ENCODE measurements around the gene ACTN1.

Gene ACTN1

DNA sequence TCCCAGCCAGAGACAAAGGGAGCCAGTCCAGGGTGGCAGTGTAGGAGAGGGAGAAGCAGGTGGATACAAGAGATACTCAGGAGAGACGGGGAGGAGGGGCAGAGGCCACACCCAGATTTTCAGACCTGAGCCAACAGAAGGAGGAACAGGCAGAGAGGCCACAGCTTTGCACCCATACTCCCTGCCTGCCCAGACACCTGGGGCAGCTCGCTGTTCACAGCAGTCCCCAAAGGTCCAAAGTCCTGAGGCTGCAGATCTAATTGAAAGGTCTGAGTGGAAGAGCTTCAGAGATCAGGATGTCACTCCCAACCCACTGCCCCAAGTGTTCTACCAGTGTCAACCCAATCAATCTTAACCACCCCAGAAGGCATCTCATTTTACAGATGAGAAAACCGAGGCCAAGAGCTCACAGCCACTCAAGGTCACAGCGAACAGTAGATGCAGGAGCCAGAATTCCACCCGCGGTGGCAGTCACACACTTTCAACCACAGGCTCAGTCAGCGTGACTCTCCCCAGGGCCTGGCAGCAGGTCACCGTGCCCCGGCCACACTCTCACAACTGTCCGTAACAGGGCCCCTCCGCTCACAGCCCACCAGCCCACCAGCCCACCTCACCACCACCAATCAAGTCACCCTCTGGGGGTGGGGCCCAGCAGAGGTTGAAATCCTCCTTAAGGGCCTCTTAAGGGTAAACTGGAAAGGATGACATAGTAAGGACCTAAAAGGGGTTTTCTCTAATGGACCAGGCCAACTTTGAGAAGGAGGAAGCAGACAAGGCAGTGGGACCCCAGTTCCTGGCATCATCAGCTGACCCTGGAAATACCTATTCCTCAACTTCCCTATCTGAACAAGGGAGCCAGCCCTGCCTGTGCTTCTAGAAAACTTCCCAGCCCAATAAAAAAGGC lies 33.3 kb downstream of the ACTN1 start:
- Histone ChIP-seq H3K9ac (ENCODE audit: low read depth in 1 of 2, low read length in 2 of 2) (peak overlapping the region; percentile 22 to 27), H3K4me1 (ENCODE audit: control insufficient read depth in 1 of 2, insufficient read depth in 2 of 2, low read length in 2 of 2) (peaks cover 48 to 65% of the 10 kb centered on the region in 2 donors), H3K4me3 (ENCODE audit: low read depth in 1 of 2, low read length in 2 of 2) (peak overlapping the region in 1 of 2 donors; percentile 19)

DNA sequence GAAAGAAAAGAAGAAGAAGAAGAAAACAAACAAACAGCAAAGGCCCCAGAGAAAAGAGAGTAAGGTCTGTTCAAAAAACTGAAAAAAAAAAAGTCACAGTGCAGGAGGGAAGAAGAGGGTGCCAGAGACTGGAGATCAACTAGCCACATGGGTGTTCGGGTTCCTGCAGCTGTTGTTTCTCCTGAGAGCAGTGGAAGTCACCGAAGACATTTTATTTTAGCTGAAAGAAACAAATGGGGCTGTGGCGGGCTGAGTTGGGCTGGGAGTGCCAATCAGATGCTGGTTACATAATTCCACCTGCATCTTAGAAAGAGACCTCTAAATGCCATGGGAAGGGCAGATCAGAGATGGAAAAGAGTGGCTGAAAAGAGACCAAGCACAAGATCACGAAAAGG lies 33.9 kb downstream of the ACTN1 start:
- peak overlapping the region in 1 of 2 donors; percentile 22 for H3K9ac ChIP-seq (ENCODE audit: low read depth in 1 of 2, low read length in 2 of 2)
- H3K4me3 ChIP-seq (ENCODE audit: low read depth in 1 of 2, low read length in 2 of 2), result peak overlapping the region in 1 of 2 donors; percentile 19
- H3K36me3 ChIP-seq (ENCODE audit: control insufficient read depth in 1 of 2, insufficient read depth in 2 of 2, low read length in 2 of 2), result no peaks in the 10 kb centered on the region
- H3K9me3 ChIP-seq (ENCODE audit: control insufficient read depth in 1 of 2, low read length in 2 of 2), result no peaks in the 10 kb centered on the region
- peaks cover 49 to 67% of the 10 kb centered on the region in 2 donors for H3K4me1 ChIP-seq (ENCODE audit: control insufficient read depth in 1 of 2, insufficient read depth in 2 of 2, low read length in 2 of 2)
- no peak overlapping the region for H3K27ac ChIP-seq (ENCODE audit: low read depth, low read length)
- H3K27me3 ChIP-seq (ENCODE audit: control insufficient read depth in 1 of 2, insufficient read depth in 2 of 2, low read length in 2 of 2), result no peaks in the 10 kb centered on the region

More for the DNA sequence above, 33.3 kb downstream of the ACTN1 start:
- Histone ChIP-seq H3K36me3 (ENCODE audit: control insufficient read depth in 1 of 2, insufficient read depth in 2 of 2, low read length in 2 of 2) (no peaks in the 10 kb centered on the region), H3K27ac (ENCODE audit: low read depth, low read length) (peak overlapping the region; percentile 17), H3K9me3 (ENCODE audit: control insufficient read depth in 1 of 2, low read length in 2 of 2) (no peaks in the 10 kb centered on the region), H3K27me3 (ENCODE audit: control insufficient read depth in 1 of 2, insufficient read depth in 2 of 2, low read length in 2 of 2) (no peaks in the 10 kb centered on the region)

DNA sequence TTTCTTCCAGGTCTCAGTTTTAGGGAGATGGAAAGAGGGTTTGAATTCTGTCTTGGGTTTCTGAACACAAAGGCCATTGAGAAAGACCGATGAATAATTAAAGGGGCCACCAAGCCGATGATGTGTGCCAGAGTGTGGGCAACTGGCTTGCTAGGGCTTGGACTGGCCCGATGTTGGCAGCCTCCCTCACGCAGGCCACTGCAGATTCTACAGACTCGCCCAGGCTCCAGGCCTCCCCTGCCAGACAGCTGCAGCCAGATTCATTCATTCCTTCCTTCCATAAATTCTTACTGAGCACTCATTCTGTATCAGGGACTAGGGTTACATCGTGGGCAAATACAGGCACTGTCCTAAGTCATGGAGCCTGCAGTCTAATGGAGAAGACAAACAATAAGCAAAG lies 34.9 kb downstream of the ACTN1 start:
- no peak overlapping the region for H3K4me3 ChIP-seq (ENCODE audit: low read depth in 1 of 2, low read length in 2 of 2)
- H3K9me3 ChIP-seq (ENCODE audit: control insufficient read depth in 1 of 2, low read length in 2 of 2), result no peaks in the 10 kb centered on the region
- no peak overlapping the region for H3K9ac ChIP-seq (ENCODE audit: low read depth in 1 of 2, low read length in 2 of 2)
- H3K27ac ChIP-seq (ENCODE audit: low read depth, low read length), result no peak overlapping the region
- H3K36me3 ChIP-seq (ENCODE audit: control insufficient read depth in 1 of 2, insufficient read depth in 2 of 2, low read length in 2 of 2), result no peaks in the 10 kb centered on the region
- H3K27me3 ChIP-seq (ENCODE audit: control insufficient read depth in 1 of 2, insufficient read depth in 2 of 2, low read length in 2 of 2), result no peaks in the 10 kb centered on the region
- H3K4me1 ChIP-seq (ENCODE audit: control insufficient read depth in 1 of 2, insufficient read depth in 2 of 2, low read length in 2 of 2), result peaks cover 58 to 75% of the 10 kb centered on the region in 2 donors

- no peak overlapping the region for H3K9ac ChIP-seq (ENCODE audit: low read depth in 1 of 2, low read length in 2 of 2)
- peaks cover 67 to 76% of the 10 kb centered on the region in 2 donors for H3K4me1 ChIP-seq (ENCODE audit: control insufficient read depth in 1 of 2, insufficient read depth in 2 of 2, low read length in 2 of 2)
- no peaks in the 10 kb centered on the region for H3K27me3 ChIP-seq (ENCODE audit: control insufficient read depth in 1 of 2, insufficient read depth in 2 of 2, low read length in 2 of 2)
- H3K27ac ChIP-seq (ENCODE audit: low read depth, low read length), result peak overlapping the region; percentile 36
- no peak overlapping the region for H3K4me3 ChIP-seq (ENCODE audit: low read depth in 1 of 2, low read length in 2 of 2)
- no peaks in the 10 kb centered on the region for H3K36me3 ChIP-seq (ENCODE audit: control insufficient read depth in 1 of 2, insufficient read depth in 2 of 2, low read length in 2 of 2)
- H3K9me3 ChIP-seq (ENCODE audit: control insufficient read depth in 1 of 2, low read length in 2 of 2), result no peaks in the 10 kb centered on the region
Observed at GRCh38 chr14:68943107-68943506, 36.0 kb downstream of the ACTN1 start.

- no peaks in the 10 kb centered on the region for H3K27me3 ChIP-seq (ENCODE audit: control insufficient read depth in 1 of 2, insufficient read depth in 2 of 2, low read length in 2 of 2)
- no peak overlapping the region for H3K9ac ChIP-seq (ENCODE audit: low read depth in 1 of 2, low read length in 2 of 2)
Observed at GRCh38 chr14:68942296-68943035, 36.6 kb downstream of the ACTN1 start.

DNA sequence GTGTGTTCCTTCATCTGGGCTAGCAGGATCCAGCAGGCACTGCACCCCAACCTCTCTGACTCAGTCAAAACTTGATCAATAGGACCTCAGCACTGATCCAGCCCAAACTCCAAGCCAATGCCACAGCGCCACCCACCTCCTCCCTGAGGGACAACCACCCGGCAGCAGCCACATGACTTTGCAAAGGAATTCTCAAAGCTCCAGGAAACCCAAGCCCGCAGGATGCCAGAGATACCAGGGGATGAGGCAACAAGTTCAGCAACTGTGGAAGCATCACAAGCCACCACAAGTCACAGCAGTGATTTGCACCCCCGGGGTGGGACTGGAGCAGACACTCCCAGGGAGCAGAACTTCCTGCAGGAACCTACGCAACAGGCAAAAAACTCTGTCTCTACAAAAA lies 37.3 kb downstream of the ACTN1 start:
- H3K27ac ChIP-seq (ENCODE audit: low read depth, low read length), result no peak overlapping the region

More at GRCh38 chr14:68942296-68943035, 36.6 kb downstream of the ACTN1 start:
- Histone ChIP-seq H3K36me3 (ENCODE audit: control insufficient read depth in 1 of 2, insufficient read depth in 2 of 2, low read length in 2 of 2) (no peaks in the 10 kb centered on the region), H3K4me1 (ENCODE audit: control insufficient read depth in 1 of 2, insufficient read depth in 2 of 2, low read length in 2 of 2) (peaks cover 67 to 76% of the 10 kb centered on the region in 2 donors), H3K9me3 (ENCODE audit: control insufficient read depth in 1 of 2, low read length in 2 of 2) (no peaks in the 10 kb centered on the region), H3K27ac (ENCODE audit: low read depth, low read length) (peak overlapping the region; percentile 36), H3K4me3 (ENCODE audit: low read depth in 1 of 2, low read length in 2 of 2) (no peak overlapping the region)

DNA sequence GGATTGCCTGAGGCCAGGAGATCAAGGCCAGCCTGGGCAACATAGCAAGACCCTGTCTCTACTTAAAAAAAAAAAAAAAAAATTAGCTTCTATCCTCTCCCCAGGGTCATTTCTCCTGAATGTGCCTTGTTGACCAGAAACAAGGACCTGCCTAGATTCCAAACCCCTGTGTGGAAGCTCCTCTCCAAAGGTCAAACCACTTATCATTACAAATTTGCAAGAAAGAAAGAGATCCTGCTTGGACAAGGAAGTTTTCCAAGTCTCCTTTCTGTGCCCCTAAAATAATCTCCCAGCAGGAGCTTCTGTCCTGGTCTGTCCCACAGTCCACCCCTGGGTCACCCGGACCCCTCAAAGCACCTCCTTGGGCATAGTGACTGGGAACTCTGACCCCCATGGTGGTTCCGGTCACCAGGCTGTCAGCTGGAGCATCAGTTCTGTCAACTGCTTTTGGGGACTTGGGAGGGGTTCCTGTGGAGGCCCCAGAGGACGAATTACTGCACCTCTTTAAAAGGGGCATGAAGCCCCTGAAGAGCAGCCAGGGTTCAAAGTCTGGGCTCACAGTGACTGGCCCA lies 38.4 kb downstream of the ACTN1 start:
- no peak overlapping the region for H3K9ac ChIP-seq (ENCODE audit: low read depth in 1 of 2, low read length in 2 of 2)
- H3K4me3 ChIP-seq (ENCODE audit: low read depth in 1 of 2, low read length in 2 of 2), result no peak overlapping the region
- no peaks in the 10 kb centered on the region for H3K9me3 ChIP-seq (ENCODE audit: control insufficient read depth in 1 of 2, low read length in 2 of 2)
- H3K27ac ChIP-seq (ENCODE audit: low read depth, low read length), result peak overlapping the region; percentile 51
- no peaks in the 10 kb centered on the region for H3K27me3 ChIP-seq (ENCODE audit: control insufficient read depth in 1 of 2, insufficient read depth in 2 of 2, low read length in 2 of 2)
- no peaks in the 10 kb centered on the region for H3K36me3 ChIP-seq (ENCODE audit: control insufficient read depth in 1 of 2, insufficient read depth in 2 of 2, low read length in 2 of 2)
- H3K4me1 ChIP-seq (ENCODE audit: control insufficient read depth in 1 of 2, insufficient read depth in 2 of 2, low read length in 2 of 2), result peaks cover 54 to 71% of the 10 kb centered on the region in 2 donors

More for the DNA sequence above, 37.3 kb downstream of the ACTN1 start:
- Histone ChIP-seq H3K4me1 (ENCODE audit: control insufficient read depth in 1 of 2, insufficient read depth in 2 of 2, low read length in 2 of 2) (peaks cover 63 to 73% of the 10 kb centered on the region in 2 donors), H3K9ac (ENCODE audit: low read depth in 1 of 2, low read length in 2 of 2) (no peak overlapping the region), H3K9me3 (ENCODE audit: control insufficient read depth in 1 of 2, low read length in 2 of 2) (no peaks in the 10 kb centered on the region), H3K4me3 (ENCODE audit: low read depth in 1 of 2, low read length in 2 of 2) (no peak overlapping the region), H3K36me3 (ENCODE audit: control insufficient read depth in 1 of 2, insufficient read depth in 2 of 2, low read length in 2 of 2) (no peaks in the 10 kb centered on the region), H3K27me3 (ENCODE audit: control insufficient read depth in 1 of 2, insufficient read depth in 2 of 2, low read length in 2 of 2) (no peaks in the 10 kb centered on the region)

- Histone ChIP-seq H3K9ac (ENCODE audit: low read depth in 1 of 2, low read length in 2 of 2) (peak overlapping the region in 1 of 2 donors; percentile 24), H3K36me3 (ENCODE audit: control insufficient read depth in 1 of 2, insufficient read depth in 2 of 2, low read length in 2 of 2) (no peaks in the 10 kb centered on the region), H3K9me3 (ENCODE audit: control insufficient read depth in 1 of 2, low read length in 2 of 2) (no peaks in the 10 kb centered on the region), H3K27ac (ENCODE audit: low read depth, low read length) (peak overlapping the region; percentile 77), H3K4me1 (ENCODE audit: control insufficient read depth in 1 of 2, insufficient read depth in 2 of 2, low read length in 2 of 2) (peaks cover 48 to 65% of the 10 kb centered on the region in 2 donors), H3K4me3 (ENCODE audit: low read depth in 1 of 2, low read length in 2 of 2) (no peak overlapping the region), H3K27me3 (ENCODE audit: control insufficient read depth in 1 of 2, insufficient read depth in 2 of 2, low read length in 2 of 2) (no peaks in the 10 kb centered on the region)
Observed at GRCh38 chr14:68939893-68940613, 39.0 kb downstream of the ACTN1 start.

DNA sequence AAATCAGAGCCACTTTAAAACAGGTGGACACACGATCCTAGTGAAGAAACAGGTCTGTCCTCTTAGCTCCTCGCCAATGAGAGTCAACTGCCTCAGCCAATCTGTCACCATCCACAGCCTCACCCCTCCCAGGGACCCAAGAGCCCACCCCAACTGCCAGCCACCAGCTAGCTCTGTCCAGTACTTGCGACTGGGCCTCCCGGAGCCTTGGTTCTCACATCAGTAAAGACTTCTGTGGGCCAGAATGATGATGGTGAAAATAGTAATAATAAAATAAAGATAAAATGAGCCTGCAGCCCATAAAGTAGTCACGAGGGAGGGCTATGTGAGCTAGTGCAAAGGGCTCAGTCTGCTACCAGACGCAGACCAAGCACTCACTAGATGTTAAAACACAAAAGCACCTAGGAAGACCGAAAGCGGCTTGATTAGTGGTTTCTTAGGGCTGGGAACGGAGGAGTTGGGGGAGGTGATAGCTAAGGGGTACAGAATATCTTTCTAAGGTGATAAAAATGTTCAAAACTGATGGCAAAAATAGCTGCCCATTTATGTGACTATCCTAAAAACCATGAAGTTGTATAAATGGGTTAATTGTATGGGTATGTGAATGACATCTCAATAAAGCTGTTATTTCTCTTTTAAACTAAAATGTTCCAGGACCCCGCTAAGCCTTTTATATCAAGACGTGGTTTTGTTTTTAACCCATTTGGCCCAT lies 39.8 kb downstream of the ACTN1 start:
- Histone ChIP-seq H3K9ac (ENCODE audit: low read depth in 1 of 2, low read length in 2 of 2) (peak overlapping the region; percentile 22 to 24), H3K27ac (ENCODE audit: low read depth, low read length) (peak overlapping the region; percentile 77), H3K36me3 (ENCODE audit: control insufficient read depth in 1 of 2, insufficient read depth in 2 of 2, low read length in 2 of 2) (no peaks in the 10 kb centered on the region), H3K27me3 (ENCODE audit: control insufficient read depth in 1 of 2, insufficient read depth in 2 of 2, low read length in 2 of 2) (no peaks in the 10 kb centered on the region), H3K4me1 (ENCODE audit: control insufficient read depth in 1 of 2, insufficient read depth in 2 of 2, low read length in 2 of 2) (peaks cover 45 to 65% of the 10 kb centered on the region in 2 donors), H3K9me3 (ENCODE audit: control insufficient read depth in 1 of 2, low read length in 2 of 2) (no peaks in the 10 kb centered on the region), H3K4me3 (ENCODE audit: low read depth in 1 of 2, low read length in 2 of 2) (peak overlapping the region in 1 of 2 donors; percentile 20)
